ENCODE data around the gene LCE3D.
"Not testable (repeated sequence)": the region's sequence is repeated elsewhere in the genome, so short reads cannot be mapped to it uniquely, and the experiment has no call there.

Gene LCE3D

DNA sequence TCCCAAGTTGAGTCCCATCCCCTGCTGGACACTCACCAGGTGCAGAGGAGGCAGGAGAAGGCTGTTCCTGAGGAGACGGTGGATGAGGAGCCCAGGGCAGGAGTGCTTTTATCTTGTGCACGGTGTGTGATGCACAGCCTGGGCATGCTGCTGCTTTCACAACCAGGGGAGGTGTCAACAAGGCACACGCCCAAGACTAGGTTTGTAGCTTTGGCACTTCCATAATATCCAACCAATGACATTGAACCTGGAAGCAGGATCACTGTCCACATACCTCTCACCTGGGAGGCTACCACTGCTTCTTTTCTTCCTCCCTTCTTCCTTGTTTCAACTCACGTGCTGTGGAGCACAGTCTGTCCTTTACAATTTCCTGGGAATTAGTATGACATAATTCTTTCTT, at the start of gene LCE3D:
LCE3D (minus strand) TSS at position 84 of the 400 bp plus-strand sequence. CDS start 580 bp downstream, outside the sequence.
- DNase-seq: no peak

DNA sequence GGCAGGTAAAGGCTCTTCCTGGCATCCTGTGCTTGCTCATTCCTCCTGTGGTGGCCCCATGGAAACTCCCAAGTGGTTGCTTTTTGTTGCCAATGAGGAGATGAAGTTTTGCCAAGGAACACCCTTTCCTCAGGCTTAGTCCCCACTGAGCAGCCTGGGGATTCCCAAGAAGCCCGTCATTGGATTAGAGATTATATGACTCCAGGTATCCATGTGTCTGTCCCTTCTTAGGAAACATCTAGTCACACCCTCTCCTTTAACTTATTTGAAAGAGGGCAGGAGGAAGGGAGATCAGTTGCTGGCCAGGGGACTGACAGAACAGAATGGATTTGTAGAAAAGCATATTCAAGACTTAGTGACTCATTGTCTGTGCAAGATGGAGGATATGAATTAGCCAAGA, 46.4 kb upstream of the LCE3D start:
- DNase-seq: no peak

DNA sequence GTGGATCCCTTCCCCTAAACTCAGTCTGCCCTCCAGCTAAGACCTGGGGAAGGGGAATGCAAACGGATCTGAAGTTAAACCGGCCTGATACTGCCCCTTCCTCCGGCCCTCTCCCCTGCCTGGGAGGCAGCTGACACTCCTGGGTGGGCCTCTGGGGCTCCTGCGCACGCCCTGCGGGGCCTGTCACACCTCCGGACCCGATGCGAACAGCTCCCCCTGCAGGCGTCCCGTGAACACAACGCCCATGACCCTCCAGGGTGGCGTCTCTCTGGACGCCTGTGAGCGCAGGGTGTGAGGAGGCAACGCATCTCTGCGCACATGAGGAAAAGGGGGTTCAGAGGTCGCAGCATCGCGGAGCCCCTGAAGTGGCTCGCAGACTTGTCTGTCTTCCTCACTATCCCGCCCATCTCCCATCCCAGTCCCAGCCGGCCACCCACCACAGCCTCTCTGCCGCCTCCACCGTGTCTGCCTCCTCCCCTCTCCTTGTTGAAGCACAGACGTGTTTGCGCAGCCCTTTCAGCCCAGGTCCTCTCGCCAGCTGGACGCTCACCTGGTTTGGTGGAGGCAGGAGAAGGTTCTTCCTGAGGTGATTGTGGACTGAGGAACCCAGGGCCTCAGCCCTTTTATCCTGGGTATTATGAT, 43.0 kb upstream of the LCE3D start:
- DNase-seq: no peak

DNA sequence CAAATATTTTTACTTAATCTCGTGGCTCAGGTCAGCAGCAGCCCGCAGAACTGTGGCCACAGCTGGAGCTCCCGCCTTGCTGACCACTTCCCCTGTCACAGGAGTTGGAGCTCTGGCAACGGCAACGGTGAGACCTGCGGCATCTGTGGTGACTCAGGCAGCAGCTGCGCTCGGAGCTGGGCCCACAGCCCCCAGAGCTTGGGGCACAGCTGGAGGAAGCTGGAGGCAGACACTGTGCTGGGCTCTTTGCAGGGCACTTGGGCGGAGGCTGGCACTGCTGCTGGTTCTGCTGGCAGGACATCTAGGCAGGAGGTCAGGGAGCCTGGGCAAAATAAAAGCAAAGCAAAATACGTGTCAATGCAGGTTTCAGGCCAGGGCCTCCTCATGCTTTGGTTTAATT, 42.5 kb upstream of the LCE3D start, which contains the start of gene LCE3A:
LCE3A (minus strand) TSS at position 301 of the 400 bp plus-strand sequence; CDS start at position 301, 0 bp downstream.
- DNase-seq: no peak

DNA sequence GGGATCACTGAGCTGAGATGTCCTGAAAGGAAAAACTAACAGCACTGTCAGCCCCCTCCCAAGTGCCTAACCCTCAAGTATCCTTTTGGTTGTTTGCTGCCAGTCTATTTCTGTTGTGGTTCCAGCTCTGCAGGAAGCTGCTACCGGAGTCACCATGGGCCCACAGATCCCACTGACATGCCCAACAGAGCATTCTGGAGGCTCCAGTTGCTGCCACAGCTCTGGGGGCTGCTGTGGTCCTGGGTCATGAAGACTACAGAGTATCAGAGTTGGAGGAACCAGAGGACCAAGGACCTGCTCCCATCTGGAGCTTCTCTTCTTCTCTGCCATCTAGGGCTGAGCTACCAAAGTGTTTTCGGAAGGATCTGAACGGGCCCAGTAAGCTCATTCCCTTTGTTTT, 41.7 kb upstream of the LCE3D start:
- no peak for DNase-seq

GRCh38 chr1:152613511-152613910, 33.2 kb upstream of the LCE3D start, which contains the start of gene LCE3B:
Gene LCE3B (plus strand): TSS chr1:152613811. CDS start chr1:152613811, 0 bp downstream.
- DNase-seq: no peak

GRCh38 chr1:152599934-152600333, 19.6 kb upstream of the LCE3D start, which contains the start of gene LCE3C:
Gene LCE3C (plus strand): TSS chr1:152600234. CDS start chr1:152600732, 498 bp downstream.
- DNase-seq: no peak

GRCh38 chr1:152596986-152597385, 16.7 kb upstream of the LCE3D start:
- DNase-seq: no peak

- no peak for DNase-seq
Observed at GRCh38 chr1:152585586-152585985, 5.3 kb upstream of the LCE3D start.

DNA sequence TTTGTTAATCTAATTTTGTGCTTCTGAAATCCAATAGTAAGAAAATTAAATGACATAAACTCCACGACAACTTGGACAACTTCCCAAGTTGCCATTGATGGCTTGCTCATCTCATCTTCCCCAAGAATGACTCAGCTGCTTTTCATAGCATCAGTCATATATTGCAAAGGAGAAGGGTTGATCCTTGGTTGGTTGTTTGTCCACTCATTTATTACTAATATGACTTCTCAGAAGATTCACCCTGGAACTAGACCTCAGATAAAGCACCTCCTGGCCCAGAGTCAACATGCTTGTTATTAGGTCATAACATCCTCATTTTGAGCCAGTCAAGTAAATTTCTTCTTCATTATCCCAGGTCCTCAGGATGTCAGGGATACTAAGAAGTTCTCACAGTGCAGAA, 2.3 kb upstream of the LCE3D start:
- DNase-seq: no peak

- not testable (repeated sequence) for DNase-seq
Observed at GRCh38 chr1:152579526-152579925, 790 bp downstream of the LCE3D start.

DNA sequence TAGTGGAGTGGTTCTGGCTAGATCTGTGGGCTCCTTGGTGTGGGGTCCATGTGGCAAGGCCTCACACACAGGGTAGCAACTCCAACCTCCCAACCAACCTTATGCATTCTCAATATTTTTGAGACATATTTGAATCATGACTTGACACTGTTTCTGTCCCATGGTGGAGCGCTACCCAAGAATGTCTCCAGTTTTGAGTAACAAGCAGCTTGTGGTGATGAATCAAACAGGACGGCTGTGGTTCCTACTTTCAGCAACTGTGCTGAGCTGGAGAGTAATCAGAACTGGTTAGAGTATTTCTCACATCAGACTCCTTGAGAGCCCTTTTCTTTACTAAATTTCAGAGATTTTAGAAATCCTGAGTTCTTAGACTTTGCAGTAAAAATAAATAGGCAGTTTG, 3.1 kb downstream of the LCE3D start:
- DNase-seq: no peak

DNA sequence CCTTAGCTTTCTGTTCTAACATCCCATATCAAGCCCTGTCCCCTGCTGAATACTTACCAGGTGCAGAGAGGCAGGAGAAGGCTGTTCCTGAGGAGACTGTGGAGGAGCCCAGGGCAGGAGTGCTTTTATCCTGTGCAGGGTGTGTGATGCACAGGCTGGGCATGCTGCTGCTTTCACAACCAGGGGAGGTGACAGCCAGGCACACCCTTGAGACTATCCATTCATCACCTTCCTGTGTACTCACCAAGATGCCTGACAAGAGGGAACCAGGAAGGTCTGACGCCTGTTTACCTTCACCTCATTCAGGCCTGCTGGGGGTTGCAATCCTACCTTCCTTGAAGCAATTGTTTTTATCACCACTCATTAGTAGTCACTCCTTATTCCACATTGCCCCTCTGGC, 13.6 kb downstream of the LCE3D start, which contains the start of gene LCE3E:
LCE3E (minus strand) TSS at position 100 of the 400 bp plus-strand sequence. CDS start 572 bp downstream, outside the sequence.
- DNase-seq: no peak

DNA sequence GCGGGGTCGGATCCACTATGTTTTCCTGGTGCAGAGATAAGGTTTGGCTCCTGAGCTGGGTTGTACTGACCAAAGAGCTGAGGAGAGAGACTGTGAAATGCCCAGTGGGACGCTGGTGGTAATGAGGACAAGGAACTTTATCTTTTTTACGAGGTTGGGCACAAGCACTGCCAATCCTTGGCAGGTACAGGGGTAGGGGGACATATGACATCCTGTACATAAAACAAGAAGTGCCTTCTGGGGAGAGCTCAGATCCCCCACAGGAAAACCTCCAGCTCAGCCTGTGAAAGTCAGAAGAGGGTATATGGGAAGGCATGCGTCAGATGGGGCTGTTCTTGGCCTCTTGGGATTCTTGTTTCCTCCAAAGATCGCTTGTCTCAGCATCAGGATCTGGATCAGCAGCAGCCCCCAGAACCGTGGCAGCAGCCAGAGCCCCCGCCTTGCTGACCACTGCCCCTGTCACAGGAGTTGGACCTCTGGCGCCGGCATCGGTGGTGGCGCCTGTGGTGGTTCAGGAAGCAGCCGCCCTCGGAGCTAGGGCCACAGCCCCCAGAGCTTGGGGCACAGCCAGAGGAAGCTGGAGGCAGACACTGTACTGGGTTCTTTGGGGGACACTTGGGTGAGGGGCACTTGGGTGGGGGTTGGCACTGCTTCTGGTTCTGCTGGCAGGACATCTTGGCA, 14.6 kb downstream of the LCE3D start:
- no peak for DNase-seq

- DNase-seq: no peak
Observed at GRCh38 chr1:152565115-152565514, 15.2 kb downstream of the LCE3D start.

GRCh38 chr1:152548358-152548757, 32.0 kb downstream of the LCE3D start:
- not testable (repeated sequence) for DNase-seq

GRCh38 chr1:152546704-152547103, 33.6 kb downstream of the LCE3D start:
- no peak for DNase-seq

GRCh38 chr1:152543820-152544219, 36.5 kb downstream of the LCE3D start:
- DNase-seq: no peak

- no peak for DNase-seq
Observed at GRCh38 chr1:152539901-152540300, 40.4 kb downstream of the LCE3D start.

DNA sequence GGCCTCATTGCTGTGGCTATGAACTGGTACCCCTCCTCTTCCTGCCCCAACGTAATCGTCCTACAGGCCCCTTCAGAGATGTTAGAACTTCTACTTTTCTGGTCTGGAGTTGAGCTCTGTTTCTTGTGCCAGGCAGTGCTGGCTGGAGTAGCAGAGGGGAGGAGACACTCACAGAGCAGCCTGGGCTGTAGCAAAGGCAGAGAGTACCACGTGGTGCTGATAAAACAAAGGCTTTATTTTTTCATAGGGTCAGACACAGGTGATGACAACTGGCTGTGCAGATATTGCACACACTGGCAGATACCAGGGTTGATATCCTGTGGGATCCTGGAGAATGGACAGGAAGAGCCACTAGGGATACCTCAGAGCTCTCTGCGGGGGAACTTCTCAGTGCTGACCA, 42.8 kb downstream of the LCE3D start:
- DNase-seq: no peak

DNA sequence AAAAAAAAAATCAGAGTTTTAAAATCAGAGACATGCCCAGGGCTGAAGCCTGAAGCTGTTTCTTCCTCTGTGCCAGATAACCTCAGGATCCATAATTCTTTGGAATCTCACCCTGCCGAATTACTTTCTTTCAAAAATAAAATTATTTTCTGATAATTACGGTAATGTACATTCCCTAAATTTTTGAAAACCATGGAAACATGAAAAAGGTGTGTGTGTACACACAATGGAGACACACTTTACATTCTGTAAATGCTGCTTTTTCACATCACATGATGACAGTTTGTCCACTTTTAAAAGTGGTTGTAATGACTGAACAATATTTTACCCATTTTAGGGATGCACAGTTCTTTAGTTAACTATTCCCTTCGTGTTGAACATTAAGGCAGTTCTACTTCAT, 44.5 kb downstream of the LCE3D start:
- DNase-seq: no peak

DNA sequence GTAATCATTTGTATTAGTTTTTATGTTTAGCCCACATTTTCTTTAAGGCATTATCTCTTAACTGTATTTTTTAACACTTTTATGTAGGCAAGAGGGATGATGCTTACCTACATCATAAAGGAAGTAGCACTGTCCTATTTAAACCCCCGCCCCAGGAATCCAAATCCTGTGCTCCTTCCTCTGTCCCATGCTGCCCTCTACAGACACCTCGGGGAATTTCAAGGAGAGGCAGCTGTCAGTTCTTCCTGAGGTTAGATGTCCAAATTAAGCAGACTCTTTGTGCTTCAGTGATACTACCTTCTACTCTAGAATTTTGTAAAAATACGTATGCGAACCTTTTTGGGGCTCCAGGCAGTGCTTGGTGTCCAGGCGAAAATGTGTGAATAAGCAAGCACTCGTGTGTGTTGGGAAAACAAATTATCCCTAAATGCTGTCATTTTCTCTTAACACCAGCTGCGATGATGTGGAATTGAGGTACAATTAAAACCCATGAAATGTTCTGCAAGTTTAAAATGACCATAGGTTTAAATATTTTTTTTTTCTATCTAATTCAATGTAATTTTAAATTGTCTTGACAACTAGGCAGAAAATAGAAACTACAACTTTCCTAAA, 46.9 kb downstream of the LCE3D start:
- no peak for DNase-seq
